ENCODE data around the gene PLLP. TPM values are rescaled to one million over a fixed set of nuclear protein-coding genes. Genes with fewer than 3 reads are reported as not detected.

PLLP gene
- total RNA-seq, 2 donors from 2014 or later, result 15.8 to 18.1 TPM

DNA sequence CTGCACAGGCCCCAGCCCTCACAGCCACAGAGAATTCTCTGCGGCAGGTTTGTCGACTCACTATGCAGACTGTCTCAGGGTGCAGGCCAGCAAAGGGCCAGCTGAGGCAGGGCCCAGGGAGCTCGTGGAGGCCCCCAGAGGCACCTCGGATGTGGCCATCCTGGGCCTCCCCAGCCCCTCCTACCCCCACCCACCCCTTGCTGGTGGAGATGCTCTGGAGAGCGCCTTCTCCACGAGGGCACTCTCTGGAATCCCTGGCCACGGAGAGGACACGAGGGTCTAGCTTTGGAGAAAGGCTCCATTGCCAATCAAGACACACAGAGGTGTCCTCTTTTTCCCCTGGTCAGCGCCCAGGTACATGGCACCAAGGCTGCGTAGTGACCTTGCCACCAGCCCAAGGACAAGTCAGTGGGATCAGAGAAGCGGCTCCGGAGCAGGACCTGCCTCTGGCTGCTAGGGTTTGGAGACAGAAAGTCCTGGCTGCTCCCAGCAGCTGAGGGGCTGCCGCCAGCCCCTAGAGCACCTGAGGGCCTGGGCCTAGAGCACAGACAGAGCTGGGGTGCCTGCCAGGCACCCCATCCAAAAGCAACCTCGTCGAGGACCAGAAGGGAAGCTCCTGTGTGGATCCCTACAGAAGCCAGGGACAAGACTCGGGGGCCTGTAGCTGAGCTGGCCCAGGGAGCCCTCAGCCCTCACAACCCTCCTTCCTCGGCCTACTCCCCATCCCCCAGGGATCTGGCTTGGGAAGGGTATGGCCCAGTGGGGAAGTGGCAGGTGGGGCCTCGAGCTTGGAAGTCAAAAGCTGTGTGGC, 20.7 kb downstream of the PLLP start:
- intact Hi-C loops (cut with DNase I, micrococcal nuclease), result no loop called here
- no peak for DNase-seq
- no peak for ATAC-seq

DNA sequence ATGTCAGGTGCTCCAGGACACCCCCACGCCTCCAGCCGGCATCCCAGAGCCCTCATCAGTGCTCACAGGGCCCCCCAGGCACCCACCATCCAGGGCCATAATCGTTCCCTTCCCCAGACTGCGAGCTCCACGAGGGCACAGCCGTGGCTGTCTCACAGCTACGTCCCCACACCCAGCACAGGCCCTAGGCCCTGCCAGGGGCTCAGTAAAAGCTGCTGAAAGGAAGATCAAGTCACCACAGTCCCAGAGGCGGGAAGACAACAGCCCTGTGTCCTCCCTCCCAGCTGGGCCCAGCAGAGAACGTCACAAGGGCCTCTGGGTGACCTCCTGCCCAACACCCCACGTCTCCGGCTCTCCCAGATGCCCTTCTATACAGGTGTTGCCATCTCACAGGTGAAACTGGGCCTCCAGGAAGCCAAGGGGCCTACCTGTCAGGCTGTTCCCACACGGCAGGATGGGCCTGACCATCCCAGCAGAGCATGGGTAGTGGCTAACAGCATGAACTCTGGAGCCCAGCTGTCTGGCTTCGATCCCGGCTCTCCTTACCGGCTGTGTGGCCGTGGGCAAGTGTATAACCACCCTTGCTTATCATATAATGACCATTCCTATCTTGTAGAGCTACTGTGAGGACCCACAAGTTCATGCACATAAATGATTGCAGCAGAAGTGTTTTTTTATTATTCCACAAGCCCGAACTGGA, 21.5 kb downstream of the PLLP start:
- no peak for DNase-seq

DNA sequence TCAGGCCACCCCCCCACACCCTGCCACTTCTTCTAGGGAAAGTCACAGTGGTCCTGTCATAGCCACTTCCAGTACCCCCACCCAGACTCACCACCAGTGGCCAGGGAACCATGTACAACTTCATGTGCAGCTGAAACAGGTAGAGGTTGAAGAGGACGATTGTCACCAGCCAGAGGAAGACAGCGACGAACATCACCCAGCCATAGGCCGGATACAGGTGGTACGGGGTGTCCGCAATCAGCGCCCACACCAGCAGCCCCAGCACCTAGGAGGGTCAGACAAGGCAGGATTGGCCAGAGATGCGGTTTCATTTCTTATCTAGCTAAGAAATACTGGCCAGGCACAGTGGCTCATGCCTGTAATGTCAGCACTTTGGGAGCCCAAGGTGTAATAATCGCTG, 22.7 kb downstream of the PLLP start:
- no peak for DNase-seq
- intact Hi-C loops (cut with DNase I, micrococcal nuclease), result no loop called here
- no peak for ATAC-seq

More for the DNA sequence above, 21.5 kb downstream of the PLLP start:
- intact Hi-C loops (cut with DNase I, micrococcal nuclease), result no loop called here
- ATAC-seq, result no peak

DNA sequence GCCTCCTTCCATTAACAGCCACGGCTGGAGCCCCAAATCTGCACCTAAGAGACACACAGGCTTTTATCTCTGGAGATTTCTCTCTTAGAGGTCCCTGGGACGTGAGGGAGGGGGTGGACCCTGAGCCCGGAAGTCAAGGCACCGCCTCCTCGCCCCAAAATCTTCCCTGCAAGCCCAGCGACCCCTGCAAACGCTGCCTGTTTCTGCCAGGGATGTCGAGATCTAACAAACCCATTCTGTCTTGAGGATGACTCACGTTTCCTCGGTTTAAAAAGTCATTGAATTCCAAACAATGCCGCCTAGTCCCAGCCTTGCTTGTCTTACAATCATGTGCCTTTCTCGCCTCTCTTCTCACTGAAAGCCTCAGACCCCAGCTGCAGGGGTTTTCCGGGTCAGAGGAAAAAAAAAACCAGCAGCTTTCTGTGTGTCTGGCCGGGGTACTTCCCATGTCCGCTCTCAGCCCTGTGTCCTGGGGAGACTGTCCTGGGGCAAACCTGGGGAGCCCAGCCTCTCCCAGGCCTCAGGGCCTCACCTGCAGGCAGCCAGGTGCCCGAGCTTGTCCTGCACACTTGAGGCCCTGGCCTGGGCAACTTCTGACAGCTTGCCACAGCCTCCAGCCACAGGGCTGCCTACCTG, 24.1 kb downstream of the PLLP start:
- no peak for ATAC-seq
- intact Hi-C loops (cut with DNase I, micrococcal nuclease), result no loop called here
- peak in 1 of 2 donors; percentile 8 for DNase-seq

DNA sequence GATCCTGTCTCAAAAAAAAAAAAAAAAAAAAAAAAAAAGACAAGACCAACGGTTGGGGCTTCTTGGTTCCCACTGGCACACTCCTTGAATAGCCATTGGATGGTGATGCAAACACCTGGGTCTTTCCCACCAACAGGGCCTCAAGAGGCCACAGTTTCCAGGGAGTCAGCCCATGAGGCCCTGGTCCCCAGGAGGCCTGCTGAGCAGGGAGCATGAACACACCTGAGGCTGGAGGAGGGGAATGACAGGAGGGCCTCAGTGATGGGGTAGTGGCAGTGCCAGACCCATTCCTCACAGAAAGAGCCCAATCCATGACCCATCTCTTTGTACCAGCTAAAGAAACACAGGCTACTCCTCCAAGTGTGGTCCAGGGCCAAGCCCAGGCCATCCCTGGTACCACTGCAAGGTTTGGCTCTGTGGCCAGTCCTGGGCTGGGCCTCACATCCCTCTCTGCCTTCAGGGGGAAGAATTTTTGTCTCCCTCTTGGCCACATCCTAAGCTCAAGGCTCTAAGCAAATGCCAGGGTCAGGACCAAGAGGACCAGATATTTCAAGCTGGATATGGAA, 25.5 kb downstream of the PLLP start:
- DNase-seq (no peak), ATAC-seq (no peak)
- intact Hi-C loops (cut with DNase I, micrococcal nuclease), result no loop called here

DNA sequence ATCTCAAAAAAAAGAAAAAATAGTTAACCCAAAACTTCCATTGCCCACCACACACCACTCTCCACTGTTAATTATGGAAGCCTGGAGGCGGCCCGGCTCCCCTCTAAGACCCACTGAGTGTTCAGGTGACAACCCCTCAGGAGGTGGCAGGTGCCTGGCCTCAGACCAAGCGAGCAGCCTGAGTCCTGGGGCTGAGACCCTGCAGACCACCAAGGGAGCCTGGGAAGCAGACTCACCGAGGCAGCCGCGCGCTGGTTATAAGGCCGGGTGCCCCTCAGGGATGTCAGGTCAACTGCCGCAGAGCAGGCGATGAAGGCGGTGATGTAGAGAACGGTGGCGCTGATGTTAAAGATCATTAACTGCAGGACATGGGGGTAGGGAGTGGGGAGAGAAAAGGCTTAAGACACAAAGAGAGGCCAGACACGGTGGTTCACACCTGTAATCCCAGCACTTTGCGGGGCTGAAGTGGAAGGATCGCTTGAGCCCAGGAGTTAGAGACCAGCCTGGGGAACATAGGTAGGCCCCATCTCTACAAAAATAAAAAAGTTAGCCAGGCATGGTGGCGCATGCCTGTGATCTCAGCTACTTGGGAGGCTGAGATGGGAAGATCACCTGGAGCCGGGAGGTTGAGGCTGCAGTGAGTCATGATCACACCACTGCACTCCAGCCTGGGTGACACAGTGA, 26.1 kb downstream of the PLLP start:
- peak in 1 of 2 donors; percentile 2 for DNase-seq
- intact Hi-C loops (cut with DNase I, micrococcal nuclease), result no loop called here
- ATAC-seq, result no peak

DNA sequence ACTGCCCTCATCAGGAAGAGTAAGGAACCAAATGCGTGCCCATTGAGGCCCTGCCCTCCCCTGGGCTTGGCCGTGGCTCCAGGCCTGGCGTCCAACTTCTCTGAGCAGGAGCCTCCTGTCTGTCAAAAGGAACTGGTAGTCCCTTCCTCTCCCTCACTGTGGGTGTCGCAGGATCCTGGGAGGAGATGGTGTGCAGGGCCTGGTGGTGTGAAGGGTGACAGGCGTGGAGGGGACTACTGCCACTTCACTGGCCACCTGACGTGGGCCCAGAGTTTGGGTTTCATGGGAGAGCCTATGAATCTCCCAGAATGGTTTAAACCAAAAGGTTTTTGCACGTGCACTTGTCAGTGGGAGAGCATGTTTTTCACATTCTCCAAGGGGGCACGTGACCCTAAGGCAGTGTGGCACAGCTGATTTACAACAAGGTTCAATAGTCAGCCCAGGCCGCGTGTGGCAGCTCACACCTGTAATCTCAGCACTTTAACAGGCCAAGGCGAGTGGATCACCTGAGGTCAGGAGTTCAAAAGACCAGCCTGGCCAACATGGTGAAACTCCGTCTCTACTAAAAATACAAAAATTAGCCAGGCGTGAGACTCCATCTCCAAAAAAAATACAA, 26.9 kb downstream of the PLLP start:
- DNase-seq, result no peak
- no peak for ATAC-seq
- intact Hi-C loops (cut with DNase I, micrococcal nuclease), result no loop called here

DNA sequence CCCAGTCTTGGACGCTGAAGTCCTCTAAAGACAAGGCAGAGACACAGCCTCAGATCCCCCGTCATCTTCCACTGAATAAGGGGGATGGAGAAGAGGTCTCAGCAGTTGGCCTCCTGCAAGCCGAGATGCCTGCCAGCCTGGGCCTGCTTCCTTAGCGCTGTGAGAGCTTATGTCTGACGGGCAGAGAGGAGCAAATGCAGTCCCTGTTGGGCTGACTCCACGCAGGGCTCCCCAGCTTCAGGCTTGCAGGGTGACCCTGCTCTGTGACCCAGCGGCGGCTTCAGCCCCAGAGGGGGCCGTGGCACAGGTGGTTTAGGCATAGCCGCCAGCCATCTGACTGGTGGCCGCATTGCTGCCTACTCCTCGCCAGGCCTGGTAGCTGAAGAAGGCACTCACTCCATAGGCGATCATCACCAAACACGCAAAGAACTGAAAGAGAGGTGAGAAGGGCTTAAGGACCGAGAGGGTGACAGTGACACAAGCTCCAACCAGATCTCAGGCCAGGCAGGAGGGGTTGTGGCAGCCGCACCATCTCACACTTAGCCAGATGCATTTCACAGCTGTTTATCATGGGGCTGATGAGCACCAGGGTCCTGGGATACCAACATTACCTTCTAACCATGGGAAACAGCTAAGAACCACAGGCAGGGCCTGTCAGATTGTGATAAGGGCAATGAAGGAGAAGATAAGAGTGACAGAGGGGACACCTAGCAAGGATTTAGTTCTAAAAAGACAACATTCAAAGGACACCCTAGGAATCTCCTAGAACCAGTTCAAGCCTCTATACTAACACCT, 27.7 kb downstream of the PLLP start:
- DNase-seq (no peak), ATAC-seq (no peak)
- intact Hi-C loops (cut with DNase I, micrococcal nuclease), result no loop called here

DNA sequence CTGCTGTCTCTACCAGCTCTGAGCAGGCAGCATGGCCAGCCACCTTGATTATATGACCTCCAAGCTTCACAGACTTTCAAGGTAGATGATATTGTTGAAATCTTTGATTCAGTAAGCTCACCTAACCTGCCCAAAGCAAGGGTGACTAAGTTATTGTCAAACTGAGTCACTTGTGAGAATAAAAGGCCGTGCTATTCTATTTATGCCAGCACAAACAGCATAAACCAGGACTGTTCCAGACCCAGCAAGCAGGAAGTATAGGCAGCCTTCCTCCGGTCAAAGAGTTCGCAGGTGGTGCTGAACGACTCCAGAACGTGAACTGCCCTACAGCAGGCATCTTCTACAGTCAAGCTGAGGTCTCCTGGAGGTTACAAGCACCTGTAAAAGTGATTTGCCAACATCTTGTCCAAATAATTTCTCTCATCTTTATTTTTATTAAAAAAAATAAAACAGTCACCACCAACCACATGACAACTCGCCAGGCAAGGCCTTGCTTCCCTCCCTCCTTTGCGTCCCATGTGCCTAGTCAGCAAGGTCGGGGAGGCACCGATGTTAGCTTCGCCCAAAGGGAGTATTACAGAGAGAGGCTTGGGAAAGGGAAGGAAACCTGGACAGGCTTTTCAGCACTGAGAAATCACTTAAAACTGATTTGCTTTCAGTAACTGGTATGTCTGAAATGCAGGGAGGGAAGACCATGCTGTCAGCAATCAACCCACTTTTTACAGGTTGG, 28.6 kb downstream of the PLLP start:
- peak; percentile 40 for ATAC-seq
- intact Hi-C loops (cut with DNase I, micrococcal nuclease), result no loop called here

DNA sequence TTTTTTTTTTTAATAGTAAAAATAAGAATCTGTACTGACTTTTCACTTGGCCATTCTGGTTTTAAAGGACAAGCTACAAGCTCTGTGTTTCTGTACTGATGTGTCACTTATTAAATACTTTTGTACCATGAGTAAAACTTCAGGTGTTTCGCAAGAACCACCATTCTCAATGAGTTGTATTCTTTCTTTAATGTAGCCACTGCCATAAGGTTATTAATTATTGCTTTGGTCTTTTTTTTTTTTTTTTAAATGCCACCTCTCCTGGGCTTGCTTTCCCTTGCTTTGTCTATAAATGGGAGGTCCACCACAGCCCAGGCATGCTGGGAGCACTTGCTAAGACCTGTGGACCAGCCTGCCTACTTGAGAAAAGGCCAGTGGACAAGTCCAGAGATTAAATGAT, 31.0 kb downstream of the PLLP start:
- DNase-seq (no peak), ATAC-seq (no peak)
- intact Hi-C loops (cut with DNase I, micrococcal nuclease), result no loop called here

More for the DNA sequence above, 28.6 kb downstream of the PLLP start:
- DNase-seq, result no peak

DNA sequence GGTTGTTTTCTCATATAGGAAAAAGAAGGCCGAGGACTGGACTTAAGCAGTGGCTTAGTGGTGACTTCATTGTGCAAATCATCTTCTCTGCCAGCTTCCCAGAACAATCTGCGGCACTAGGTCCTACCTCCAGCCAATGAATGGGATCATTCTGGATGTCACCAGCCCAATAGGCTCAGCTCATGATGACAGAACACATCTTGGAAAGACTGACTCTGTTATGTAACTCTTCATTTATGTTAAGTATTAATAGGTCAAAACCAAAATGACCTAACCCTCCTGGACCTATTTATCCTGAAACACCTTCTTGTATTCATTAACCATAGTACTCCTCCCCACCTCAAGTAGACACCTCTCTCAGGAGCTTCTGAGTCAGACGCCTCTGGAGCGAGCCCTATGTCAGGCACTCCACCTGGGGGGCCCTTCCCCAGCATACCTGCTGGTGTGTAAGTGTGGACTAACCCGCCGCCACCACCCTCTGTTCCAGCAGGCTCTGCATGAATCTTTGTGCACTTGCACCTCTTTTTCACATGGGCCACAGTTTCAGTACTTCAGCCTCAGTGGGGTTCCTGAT, 32.2 kb downstream of the PLLP start:
- DNase-seq (no peak), ATAC-seq (no peak)
- intact Hi-C loops (cut with DNase I, micrococcal nuclease), result no loop called here

DNA sequence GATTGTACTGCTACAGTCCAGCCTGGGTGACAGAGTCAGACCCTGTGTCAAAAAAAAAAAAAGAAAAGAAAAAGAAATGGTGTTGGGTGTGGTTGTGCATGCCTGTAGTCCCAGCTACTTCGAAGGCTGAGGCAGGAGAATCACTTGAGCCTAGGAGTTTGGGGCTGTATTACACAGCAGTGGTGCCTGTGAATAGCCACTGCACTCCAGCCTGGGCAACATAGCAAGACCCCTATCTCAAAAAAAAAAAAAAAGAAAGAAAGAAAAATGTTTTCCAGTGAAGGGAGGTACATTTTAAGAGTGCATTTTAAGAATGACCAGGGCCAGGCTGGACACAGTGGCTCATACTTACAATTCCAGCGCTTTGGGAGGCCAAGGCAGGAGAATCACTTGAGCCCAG, 33.1 kb downstream of the PLLP start:
- ATAC-seq, result no peak
- intact Hi-C loops (cut with DNase I, micrococcal nuclease), result no loop called here
- no peak for DNase-seq

DNA sequence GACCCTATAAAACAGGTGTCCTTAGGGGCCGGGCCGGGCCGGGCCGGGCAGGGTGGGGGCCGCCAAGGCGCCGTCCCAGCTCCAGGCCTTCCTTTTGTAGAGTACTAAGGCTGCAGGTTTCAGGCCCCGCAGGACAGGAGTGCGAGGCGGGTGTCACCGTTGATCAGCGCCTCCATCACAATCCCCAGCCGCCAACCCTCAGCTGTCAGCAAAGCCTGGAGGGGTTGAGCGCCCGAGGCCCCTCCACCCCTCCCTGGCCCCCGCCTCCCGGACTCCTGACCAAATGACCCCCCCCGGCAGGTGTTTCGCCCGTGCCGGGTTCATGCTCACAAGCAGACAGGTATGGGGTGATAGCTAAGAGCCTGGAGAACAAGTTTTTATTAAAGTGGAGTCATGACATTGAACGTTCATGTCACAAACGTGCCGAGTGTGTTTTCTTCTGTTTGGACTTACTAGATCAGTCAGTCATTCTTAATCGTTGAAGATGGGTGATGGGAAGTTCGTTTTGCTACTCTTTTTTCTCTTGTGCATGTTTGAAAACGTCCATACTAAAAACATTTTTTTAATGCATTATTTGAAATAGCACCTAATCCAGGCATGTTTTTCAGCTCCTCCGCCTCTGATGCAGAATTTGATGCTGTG, 38.9 kb downstream of the PLLP start:
- peak; percentile 48 for ATAC-seq
- peak; percentile 54 to 64 for DNase-seq
- intact Hi-C loops (cut with DNase I, micrococcal nuclease), result loop anchor here in 1 of 2 donors (5.0 kb wide), 1 partner anchor 153 kb away; the partner anchor contains the start of gene CPNE2

DNA sequence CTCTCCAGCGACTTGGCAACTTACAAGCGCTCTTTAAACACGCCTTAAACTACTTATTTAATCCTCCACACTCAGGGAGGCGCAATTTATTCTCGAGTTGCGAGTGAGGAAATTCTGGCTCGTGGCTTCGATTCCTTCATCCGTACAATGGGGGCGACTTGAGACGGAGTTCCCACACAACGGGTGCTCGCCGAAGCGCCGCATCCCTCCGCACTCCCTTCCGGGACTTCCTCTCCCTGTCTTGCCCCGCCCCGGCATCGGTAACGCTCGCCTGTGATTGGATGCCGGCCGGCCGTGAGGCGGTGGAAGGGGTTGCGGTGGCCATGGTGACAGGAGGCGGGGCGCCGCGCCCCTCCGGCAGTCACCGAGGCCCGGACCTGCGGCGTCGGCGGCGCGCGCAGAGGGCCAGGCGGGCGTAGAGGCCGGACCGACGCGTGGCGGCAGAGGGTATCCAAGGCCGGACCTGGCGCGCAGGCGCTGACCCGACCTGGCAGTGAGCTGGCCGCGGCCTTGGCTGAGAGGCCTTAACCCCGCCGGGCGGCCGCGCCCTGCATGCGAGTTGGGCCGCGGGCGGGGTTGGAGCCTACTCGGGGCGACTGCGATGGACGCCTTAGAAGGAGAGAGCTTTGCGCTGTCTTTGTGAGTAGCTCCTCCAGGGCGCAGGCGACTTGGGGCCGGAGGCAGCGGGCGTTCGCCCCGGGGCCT, 39.6 kb downstream of the PLLP start, which contains the start of gene ARL2BP:
TSS of gene ARL2BP (plus strand) at position 493 of the 705 bp plus-strand sequence. CDS start at position 602, 109 bp downstream.
- ATAC-seq, result peak; percentile 92
- peak; percentile 98 for DNase-seq
- intact Hi-C loops (cut with DNase I, micrococcal nuclease), result loop anchor here in 1 of 2 donors (5.0 kb wide), 1 partner anchor 153 kb away; the partner anchor contains the start of gene CPNE2

DNA sequence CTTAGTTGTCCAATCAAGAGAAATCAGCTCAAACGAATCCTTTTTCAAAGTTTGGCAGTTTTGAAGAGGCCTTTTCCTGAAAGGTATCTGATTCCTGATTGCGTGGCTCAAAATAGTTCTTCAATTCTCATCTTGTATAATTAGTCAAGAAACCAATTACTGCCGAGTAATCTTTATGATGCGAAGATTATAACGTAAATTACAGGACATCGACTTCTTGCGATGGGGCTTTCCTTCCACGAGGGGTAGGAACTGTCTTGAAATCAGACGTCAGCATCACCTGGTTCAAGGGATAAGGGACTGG, 40.1 kb downstream of the PLLP start:
- DNase-seq (no peak), ATAC-seq (peak; percentile 36)
- intact Hi-C loops (cut with DNase I, micrococcal nuclease), result no loop called here

DNA sequence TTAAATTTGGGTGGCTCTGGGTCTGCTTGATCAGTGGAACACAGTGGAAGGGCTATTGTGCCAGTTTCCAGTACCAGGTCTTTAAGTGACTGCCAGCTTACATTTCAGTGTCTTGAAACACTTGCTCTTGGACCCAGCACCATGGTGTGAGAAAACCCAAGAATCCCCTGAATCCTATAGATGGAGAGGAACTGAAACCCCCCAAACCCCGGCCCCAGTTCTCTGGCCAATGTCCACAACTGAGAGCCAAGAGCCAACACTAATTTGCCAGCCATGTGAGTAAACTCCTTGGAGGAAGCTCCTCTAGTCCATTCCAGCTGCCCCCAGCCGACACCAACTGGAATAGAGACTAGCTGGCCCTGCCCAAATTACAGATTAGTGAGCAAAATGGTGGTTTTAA, 41.8 kb downstream of the PLLP start:
- DNase-seq, result no peak
- intact Hi-C loops (cut with DNase I, micrococcal nuclease), result no loop called here
- ATAC-seq, result no peak

Data from left colon (tissue), 2 donors.